ENCODE results near the gene PDE8A. TPM values are rescaled to one million over a fixed set of nuclear protein-coding genes. Genes with fewer than 3 reads are reported as not detected.

PDE8A gene, protein sequence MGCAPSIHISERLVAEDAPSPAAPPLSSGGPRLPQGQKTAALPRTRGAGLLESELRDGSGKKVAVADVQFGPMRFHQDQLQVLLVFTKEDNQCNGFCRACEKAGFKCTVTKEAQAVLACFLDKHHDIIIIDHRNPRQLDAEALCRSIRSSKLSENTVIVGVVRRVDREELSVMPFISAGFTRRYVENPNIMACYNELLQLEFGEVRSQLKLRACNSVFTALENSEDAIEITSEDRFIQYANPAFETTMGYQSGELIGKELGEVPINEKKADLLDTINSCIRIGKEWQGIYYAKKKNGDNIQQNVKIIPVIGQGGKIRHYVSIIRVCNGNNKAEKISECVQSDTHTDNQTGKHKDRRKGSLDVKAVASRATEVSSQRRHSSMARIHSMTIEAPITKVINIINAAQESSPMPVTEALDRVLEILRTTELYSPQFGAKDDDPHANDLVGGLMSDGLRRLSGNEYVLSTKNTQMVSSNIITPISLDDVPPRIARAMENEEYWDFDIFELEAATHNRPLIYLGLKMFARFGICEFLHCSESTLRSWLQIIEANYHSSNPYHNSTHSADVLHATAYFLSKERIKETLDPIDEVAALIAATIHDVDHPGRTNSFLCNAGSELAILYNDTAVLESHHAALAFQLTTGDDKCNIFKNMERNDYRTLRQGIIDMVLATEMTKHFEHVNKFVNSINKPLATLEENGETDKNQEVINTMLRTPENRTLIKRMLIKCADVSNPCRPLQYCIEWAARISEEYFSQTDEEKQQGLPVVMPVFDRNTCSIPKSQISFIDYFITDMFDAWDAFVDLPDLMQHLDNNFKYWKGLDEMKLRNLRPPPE
- total RNA-seq, result 14.0 and 16.6 TPM in 2 replicates

DNA sequence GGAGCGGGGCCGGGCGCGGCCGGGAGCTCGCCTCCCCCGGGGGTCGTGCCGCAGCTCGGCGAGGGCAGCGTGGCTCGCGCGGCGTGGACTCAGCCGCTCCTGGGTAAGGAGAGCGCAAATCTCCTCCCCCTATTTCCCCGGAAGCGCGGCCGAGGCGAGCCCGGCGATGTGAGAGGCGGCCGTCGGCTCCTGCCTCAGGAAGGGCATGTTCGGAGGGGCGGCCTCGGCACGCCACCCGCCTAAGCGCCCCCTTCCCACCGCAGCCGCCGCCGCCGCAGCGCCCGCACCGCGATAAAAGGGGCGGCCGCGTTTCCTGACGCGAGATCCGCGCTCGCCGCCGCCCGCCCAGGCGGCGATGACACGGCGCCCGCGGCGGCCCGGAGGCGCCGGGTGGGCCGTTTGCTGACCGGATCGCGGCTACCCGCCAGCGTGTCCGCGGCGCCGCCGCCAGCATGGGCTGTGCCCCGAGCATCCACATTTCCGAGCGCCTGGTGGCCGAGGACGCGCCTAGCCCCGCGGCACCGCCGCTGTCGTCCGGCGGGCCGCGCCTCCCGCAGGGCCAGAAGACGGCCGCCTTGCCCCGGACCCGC, at the start of gene PDE8A:
TSS of gene PDE8A (plus strand) at position 146 of the 590 bp plus-strand sequence. CDS start at position 453, 307 bp downstream.
- intact Hi-C loops (cut with micrococcal nuclease), result loop anchor here (1.0 to 10.0 kb wide), 6 partner anchors 54 to 384 kb away; partner anchors contain the start of gene ZNF592

DNA sequence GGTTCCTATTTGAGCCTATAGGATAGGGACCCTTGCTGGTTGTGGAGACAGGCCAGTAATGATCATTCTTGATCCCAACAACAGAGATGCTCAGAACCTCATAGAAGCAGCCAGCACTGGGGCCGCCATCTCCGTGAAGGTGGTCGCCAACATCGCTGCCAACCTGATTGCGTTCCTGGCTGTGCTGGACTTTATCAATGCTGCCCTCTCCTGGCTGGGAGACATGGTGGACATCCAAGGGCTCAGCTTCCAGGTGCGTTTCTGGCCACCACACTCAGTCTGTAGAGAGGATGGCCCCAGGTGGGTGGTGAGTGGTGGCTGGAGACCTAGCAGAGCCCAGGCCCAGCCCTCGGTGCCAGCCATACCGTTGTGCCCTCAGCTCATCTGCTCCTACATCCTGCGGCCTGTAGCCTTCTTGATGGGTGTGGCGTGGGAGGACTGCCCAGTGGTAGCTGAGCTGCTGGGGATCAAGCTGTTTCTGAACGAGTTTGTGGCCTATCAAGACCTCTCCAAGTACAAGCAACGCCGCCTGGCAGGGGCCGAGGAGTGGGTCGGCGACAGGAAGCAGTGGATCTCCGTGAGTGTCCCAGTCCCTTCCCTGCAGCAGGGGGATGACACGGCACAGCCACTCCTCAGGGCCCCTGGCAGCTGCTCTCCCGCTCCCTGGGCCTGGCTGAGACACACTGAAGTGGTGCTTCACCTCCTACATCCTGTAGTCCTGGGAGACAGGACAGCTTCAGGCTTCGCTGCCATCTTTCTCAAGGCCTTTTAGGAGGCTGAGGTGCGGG, 46.5 kb upstream of the PDE8A start:
- intact Hi-C loops (cut with micrococcal nuclease), result no loop called here

DNA sequence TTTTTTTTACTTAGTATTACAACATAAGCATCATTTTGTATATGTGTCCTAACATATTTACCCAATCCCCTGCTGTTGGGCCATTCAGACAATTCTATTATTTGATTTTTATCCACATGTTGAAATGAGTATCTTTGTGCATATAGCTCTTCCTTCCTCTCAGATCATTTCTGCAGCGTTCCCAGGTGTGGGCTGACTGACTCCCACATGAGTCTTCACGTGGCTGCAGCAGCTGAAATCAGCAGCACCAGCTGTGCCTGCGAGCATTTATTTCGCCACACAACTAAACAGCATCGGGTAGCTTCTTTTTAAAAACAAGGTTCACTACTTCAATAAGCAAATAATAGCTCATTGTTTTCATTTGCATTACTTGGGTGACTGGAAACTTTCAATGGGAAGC, 44.5 kb upstream of the PDE8A start:
- intact Hi-C loops (cut with micrococcal nuclease), result no loop called here

DNA sequence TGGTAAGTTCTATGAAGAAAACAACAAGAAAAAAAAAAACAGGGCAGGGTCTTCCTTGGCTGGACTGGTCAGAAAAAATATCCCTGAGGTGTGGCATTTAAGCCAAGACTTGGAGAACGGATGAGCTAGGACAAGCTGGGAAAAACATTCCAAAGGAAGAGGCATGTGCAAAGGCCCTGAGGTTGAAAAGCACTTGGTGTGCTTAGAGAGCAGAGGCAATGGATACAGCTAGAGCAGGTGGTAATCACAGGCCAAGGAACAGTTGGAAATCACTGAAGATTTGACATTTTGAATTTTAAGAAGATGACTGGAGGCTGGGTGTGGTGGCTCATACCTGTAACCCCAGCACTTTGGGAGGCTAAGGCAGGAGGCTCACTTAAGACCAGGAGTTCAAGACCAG, 42.9 kb upstream of the PDE8A start:
- intact Hi-C loops (cut with micrococcal nuclease), result no loop called here

DNA sequence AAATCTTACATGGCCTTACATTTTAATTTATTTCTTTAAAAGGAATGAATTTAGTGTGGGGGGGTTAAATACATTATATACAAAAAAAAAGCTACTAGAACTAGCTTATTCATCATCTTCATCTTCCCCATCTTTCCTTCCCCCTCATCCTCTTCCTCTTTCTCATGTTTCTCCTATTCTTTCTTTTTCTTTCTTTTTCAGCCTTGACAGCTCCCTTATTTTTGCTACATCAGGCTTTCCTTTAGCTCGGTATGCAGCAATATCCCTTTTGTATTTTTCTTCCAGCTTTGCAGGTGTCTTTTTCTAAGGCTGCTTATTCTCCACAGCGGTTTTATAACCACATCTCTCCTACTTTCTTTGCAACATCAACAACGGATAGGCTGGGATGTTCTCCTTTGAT, 41.3 kb upstream of the PDE8A start:
- intact Hi-C loops (cut with micrococcal nuclease), result no loop called here

DNA sequence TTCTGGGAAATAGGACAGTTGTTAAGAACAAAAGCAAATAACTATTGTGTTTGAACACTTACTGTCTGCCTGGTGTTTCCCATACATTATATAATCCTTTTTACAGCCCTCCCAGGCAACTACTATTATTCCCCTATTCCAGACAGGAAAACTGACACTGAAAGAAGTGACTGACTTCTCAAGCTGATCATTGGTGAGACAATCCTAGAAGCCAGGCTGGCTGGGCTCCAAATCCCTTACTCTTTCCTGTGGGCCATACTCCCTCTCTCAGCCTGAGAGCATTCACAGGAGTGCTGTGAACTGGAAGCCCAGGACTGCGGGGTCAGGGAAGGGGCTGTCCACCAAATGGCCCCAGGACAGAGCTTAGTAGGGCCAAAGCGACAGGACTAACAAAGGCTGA, 39.2 kb upstream of the PDE8A start:
- intact Hi-C loops (cut with micrococcal nuclease), result no loop called here

DNA sequence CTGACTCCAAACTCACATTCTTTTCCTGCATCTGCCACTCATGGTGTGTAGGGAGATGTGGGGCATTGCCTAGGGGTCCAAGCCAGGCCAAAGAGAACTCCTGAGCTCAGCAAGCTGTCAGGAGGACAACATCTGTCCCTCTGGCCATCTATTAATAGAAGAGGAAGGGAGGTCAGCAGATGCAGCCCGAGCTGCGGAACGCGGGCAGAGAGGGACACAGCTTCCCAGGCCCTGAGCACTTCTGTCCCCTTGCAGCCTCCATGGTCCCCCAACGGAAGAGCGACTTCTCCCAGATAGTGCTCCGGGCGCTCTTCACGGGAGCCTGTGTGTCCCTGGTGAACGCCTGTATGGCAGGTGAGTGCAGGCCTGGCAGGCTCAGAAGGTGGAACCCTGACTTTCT, 37.3 kb upstream of the PDE8A start:
- intact Hi-C loops (cut with micrococcal nuclease), result no loop called here

DNA sequence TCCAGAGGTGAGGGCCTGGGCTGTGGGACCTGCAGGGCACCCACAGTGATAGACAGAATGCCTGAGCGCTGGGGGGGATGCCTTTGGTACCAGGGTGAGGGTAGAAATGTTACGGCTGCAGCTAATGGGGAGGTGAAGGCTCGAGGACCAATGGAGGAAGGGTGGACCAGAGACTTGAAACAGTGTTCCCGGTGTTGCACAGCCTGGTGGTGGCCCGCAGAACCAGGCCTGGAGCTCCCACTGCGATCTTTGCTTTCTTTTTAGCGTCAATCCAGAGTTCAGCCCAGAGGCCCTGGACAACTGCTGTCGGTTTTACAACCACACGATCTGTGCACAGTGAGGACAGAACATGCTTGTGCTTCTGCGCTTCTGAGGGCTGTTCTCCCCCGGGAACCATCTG, 36.8 kb upstream of the PDE8A start:
- intact Hi-C loops (cut with micrococcal nuclease), result no loop called here

DNA sequence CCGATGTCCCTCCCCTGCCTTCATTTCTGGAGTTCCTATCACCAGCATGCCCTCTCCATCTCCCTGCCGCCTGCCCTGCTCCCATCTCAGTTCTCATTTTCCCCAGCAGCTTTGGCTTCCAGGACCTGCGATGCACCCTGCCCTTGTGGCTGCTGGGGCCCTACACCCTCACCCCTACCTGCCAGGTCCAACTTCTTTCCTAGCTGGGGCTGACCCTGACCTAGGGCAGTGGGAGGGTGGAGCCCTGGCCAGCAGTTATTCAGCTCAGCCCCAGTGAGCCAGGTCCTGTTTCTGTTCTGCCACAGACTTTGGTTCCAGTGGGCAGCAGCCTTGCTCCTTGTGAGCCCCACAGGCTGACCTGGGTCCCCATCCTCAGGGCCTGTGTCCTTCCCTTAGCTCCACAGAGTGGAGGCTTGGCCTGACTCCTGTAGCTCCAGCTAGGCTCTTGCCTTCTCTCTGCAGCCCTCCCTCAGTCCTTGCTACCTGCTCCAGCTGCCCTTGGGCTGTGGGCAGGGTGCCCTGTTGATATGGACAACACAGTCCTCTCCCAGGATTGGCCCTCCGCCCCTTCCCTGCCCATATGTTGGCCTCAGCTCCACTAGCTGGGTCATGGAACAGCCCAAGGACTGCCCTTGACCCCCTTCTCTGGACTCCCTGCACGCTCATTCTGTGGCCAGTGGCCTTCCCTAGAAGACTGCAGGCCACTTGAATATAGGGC, 34.7 kb upstream of the PDE8A start:
- intact Hi-C loops (cut with micrococcal nuclease), result no loop called here

DNA sequence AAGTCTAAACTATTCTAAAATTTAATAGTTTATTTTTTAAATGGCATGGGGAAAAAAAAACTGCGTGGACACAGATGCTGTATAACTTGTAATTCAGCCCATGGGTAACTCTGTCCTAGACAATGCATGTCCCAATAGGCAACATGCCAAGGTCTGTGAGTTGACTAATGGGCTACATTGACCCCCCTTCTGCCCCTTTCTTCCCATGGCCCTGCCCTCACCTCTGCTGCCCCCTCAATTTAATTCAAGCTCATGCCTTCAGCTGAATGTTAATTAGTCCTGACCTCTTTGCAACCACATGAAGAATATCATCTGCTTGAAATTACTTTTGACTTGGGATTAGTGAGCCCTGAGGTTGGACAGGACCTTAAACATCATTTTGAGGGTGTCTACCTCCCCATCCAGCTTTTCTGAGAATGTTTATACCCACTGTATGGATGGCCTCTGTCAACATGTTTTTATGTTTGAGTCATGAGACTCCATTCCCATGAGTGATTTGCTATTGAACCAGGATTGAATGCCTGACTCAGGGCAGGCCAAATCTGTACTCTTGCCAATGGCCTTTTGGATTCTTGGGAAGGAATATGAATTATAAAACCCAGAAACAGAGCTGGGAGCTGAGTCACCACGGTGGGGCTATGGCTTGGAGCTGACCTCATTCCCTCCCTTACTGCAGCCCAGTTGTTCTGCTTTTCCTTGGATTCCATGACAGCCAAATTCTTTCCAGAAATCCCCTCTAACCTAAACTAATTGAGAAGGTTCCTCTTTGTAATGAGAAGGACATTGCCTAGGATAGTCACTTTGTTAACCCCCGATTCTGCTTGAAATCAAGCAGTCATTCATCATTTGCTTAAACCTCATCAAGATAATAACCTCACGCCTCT, 33.5 kb upstream of the PDE8A start:
- intact Hi-C loops (cut with micrococcal nuclease), result no loop called here

DNA sequence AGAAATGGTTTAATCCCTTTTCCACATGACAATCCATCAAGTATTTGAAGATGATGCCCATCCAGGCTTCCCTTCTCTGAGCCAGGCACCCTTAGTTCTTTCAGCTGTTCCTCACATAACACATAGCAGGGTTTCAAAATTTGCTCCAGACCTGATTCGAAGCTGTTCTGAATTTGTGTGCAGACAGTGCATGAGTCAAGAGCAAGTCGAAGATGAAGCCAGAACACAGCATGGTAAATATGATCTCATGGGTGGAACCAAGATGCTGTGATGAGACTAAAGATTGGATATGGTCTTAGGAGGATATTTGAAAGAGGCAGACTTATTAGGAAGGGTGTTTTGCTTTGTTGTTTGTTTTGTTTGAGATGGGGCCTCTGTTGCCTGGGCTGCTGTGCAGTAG, 32.6 kb upstream of the PDE8A start:
- intact Hi-C loops (cut with micrococcal nuclease), result no loop called here

DNA sequence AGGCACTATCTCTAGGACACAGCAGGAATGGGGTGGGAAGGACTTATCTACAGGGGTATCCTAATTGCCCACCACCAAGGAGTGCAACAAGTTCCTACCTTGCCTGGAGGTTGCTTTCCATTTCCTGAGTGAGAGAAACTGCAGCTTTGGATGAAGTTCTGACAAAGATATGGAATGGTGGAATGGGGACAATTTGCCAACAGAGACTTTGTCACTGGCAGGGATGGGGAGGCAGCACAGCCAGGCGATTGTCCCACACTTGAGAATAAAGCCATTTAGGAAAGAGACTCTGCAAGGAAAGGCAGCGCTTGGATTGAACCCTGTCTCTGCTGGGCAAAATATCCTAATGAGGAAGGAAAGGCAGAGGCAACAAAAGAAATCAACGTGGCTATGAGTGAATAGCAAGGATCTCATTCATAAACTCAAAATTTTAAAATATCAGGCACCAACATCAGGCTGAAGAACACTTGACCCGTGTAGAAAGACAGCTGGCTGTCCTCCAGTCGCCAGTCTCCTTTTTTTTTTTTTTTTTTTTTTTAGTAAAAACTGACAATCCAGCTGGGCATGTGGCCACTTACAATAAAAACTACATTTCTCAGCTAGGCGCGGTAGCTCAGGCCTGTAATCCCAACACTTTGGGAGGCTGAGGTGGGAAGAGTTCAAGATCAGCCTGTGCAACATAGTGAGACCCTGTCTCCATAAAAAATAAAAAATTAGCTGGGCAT, 31.6 kb upstream of the PDE8A start:
- intact Hi-C loops (cut with micrococcal nuclease), result no loop called here

DNA sequence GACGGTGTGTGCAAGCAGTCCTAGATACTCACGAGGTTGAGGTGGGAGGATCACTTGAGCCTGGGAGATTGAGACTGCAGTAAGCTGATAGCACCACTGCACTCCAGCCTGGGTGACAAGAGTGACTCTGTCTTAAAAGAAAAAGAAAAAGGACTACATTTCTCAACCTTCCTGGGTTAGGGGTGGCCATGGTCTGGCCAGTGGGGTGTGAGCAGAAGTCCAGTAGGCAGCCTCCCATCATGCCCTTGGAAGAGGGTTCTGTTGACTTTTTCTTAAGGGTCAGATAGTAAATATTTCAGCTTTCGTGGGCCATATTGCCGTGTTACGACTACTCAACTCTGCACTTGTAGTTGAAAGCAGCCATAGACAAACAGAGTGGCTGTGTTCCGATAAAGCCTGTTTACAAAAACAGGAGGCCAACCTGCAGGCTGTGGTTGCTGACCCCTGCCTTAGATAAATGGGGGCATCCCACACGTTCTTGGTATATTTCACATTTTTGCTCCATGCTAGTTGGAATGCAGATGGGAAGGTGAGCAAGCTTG, 31.0 kb upstream of the PDE8A start:
- intact Hi-C loops (cut with micrococcal nuclease), result no loop called here

DNA sequence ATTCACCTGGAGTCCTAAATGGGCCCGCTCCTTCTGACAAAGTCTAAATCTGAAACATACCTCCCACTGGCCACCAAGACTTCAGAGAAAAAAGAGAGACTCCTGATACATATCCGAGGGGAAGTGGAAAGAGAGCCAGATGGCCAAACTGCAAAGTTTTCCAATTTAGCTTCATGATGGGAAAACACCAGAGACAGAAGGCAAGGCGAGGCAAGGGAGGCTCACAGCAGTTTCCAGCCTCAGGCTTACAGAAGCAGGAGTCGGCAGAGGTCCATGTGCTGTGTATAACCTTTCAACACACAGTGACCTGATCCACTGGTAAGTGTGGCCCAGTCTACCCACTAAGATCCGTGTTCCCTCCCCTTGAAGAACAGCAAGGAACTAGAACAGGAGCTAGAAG, 29.9 kb upstream of the PDE8A start:
- intact Hi-C loops (cut with micrococcal nuclease), result no loop called here

DNA sequence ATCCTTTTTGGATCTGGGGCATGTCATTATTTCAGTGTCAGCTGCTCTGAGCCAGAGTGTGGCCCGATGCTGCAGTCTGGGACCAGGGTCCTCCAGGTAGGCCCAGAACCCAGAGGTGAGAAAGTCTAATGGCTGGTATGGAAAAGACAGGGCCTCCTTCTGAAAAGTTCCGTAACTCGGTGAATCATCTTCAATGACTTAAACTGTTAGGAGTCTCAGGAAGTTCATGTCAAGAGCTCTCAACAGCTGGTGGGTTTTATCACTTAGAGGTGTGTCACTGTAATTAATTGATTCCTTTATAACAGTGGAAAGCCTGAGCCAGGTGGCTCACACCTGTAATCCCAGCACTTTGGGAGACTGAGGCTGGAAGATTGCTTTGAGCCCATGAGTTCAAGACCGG, 28.5 kb upstream of the PDE8A start:
- intact Hi-C loops (cut with micrococcal nuclease), result no loop called here

DNA sequence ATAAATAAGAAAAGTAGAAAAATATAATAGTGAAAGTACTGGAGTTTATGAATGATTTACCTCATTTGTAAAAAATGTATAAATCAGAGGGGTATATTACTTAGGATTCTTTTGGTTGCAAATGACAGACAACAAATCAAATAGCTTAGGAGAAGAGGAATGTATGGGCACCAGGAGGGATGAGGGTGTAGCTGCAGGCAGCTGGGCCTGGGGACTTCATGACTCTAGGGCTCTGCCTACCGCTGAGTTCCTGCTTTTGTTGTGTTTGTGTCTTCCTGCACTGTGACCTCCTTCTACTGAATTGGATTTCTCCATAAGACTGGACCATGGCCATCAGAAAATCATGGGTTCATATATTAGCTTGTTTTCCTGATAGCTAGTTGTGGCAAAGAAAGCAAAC, 27.9 kb upstream of the PDE8A start:
- intact Hi-C loops (cut with micrococcal nuclease), result no loop called here

DNA sequence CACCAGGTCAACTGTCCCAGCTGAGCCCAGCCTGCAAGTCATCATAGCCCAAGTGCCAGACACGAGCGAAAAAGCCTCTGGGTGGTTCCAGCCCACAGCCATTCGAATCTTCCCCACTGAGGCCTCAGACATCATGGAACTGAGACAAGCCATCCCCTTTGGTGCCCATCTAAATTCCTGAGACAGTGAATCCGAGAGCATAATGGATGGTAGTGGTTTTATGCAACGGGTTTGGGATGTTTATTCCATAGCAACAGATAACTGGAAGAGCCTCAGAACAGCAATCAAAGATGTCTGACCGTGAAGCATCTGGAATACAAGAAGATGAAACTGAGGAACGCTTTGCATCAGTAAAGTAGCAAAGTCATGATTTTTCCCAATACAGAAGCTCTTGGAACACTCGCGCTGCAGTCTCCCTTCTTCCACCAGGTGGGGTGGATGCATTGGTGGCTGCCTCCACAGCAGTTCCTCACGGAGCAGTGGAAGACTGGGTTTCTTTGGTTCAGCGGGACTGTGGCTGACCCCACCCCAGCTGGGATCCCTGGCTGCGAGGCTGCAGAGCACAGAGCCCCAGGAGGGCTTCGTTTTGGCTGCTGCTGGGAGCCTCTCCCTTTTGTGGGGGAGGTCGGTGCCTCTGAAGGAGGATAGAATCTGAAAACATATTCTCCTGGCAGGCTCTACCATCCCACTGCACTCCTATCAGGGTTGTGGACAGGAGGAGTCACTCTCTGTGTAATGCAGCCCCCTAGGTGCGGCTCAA, 26.4 kb upstream of the PDE8A start:
- intact Hi-C loops (cut with micrococcal nuclease), result loop anchor here (1.0 kb wide), 1 partner anchor 89 kb away; no protein-coding TSS in a partner anchor

DNA sequence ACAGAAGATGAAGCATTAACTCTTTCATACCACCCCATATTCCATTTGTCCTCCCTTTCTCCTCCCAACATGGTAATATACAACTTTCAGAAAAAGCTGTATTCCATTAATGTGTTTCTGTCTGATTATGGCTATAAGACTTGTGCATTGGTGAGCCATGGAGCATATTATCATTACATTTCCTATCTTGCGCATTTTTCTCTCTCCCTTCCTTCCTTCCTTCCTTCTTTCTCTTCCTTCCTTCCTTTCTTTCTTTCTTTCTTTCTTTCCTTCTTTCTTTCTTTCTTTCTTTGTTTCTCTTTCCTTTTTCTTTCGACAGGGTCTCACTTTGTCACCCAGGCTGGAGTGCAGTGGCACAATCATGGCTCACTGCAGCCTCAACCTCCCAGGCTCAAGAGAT, 25.5 kb upstream of the PDE8A start:
- intact Hi-C loops (cut with micrococcal nuclease), result no loop called here

Data from T-helper 1 cell treated with Interleukin-12 subunit alpha and Interleukin-12 subunit beta and Interleukin-4 antibody, amounts not matched to agents 30 ng/mL and 1 ng/mL, for 36 hours (primary cell).